Hair follicle dermal papilla cell (primary cell): ENCODE data around the gene WDR5B. TPM values are rescaled to one million over a fixed set of nuclear protein-coding genes. Genes with fewer than 3 reads are reported as not detected.

Source experiments
- small RNA-seq: library from RNA; depleted of rRNA; stranded (forward); fragments of <200 nt; gene quantifications from one replicate; pipeline ENCODE3, GENCODE V24; 2012
- total RNA-seq: library from RNA; depleted of rRNA; stranded (reverse); fragments of >200 nt; gene quantifications from 2 replicates; pipeline ENCODE4 v1.2.3, GENCODE V29; 2012

The WDR5B gene
- total RNA-seq: 7.5 and 7.6 TPM in 2 replicates

DNA sequence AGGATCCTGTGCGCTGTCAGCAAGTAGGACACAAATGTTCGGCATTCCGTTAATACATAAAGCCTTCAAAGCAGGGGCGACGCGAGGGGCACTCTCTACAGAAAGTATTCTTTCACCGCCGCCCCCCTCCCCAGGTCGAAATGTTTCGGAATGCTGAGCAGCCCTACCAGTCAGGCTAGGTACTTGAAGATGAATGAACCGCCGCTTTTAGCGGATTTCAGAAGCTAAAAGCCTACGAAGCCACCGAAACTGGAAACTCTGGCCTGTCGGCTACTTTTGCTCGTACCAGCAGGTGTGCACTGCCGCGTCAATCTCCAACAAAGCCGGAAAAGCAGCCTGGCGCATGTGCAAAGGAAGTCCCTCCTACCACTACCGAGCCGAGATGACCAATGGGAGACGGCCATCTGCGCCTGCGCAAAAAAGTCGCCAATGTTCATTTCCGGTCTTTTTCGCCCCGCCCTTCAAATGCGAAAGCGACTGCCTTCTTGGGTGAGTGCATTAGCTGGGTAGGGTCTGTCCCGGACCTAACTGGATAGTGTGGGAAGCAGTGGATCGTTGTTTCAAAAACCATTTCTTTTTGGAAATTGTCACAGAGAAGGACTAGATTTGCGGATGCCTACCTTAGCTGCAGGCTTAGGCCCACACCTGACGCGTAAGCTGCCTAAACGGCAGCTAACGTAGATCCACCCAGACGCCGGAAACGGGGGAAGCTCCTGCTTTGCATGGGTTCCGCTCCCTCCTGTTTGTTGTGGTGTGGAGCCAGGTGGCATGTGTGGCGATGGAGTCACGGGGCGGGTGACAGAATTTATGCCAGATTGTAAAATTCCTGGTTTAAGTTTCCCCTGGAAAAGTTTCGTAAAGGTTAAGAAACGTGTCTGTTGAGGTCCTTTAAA is at the start of gene WDR5B:
TSS of gene WDR5B (minus strand) at position 301 of the 893 bp plus-strand sequence. CDS start 534 bp downstream, outside the sequence.

DNA sequence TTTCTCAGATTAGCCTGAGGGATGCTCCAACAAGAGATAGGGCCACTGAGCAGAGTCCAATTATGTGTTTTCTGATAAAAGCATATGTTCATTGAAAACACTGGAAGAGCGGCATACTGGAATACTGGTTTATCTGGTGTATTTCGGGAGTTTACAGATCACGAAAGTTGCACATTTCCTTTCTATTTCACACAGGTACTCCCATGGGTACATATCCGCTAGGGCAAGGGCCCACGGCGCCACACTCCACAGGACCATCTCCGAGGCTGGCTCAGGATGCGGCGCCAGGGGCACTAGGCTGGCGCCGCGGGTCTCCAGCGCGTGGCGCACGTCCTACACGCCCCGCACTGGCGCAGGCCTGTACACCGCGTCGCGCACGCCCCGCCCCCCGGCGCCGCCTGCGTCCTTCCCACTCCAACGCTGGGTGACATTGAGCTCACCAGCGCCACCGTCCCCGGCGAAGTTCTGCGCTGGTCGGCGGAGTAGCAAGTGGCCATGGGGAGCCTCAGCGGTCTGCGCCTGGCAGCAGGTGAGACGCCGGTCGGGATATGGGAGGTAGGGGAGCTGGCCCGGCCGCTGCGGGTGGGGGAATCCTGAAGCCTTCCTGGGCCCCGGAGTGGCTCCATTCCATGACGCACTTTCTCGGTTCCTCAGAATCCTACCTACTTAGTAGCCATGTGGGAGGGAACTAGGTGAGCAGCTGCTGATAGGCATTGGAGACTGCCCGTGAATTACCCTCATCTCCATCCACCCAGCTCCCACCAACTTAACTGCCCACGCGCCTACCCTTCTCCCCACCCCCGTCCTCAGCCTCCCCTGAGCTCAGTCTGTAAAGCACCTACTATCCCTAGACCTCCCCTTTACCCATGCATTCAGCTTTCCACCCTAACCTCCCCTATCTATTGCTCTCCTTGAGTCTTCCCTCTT is 31.8 kb downstream of the WDR5B start, which contains the start of gene FAM162A:
TSS of gene FAM162A (plus strand) at position 412 of the 927 bp plus-strand sequence. CDS start at position 496, 84 bp downstream.

DNA sequence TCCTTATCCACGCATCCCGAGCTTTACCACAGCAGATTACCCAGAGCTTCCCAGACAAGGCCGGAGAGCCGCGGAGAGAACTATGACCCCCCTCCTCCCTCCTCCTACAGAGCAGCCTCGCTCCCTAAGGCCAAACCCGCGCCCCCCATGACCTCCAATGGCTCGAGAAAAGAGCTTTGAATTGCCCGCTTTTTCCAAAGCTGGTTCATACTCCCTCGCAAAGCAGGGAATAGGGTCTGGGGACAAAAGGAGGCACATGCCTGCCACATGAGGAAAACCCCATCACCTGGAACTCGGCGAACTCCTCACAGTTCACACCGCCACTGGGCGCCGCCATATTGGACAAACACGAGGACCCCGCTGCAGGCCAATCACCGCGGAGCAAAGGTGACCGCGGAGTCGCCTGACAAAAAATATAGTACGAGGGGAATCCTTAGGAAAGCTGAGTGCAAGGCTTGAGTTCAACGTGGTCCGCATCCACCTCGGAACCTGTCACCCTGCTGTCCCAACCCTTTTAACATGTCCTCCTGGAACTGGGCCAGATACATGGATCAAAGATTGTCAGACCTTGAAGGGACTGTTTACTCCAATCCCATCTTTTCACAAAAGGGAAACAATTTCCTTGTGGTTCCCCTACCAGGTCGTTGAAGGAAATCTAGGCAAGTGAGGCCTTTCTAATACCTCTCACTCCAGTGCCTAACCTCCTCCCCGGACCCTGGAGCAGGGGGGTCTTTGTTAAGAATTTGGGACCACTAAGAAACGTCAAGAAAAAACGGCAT is 32.8 kb downstream of the WDR5B start, which contains the start of gene MIX23:
TSS of gene MIX23 (minus strand) at position 344 of the 779 bp plus-strand sequence. CDS start at position 337, 7 bp downstream.

Small RNAs within 50 kb of the gene (small RNA-seq; reads per million reads assigned to genes)
- gene AC083798.1: not detected

Other genes starting within 250 kb of the WDR5B start
- not detected in 2 replicates for gene CASR, start 232.4 kb downstream of the WDR5B start, total RNA-seq
- gene CSTA, start 90.8 kb downstream of the WDR5B start, total RNA-seq: 3.7 and 3.8 TPM in 2 replicates
- 10.9 and 22.8 TPM in 2 replicates for gene MIX23, start 32.8 kb downstream of the WDR5B start, total RNA-seq
- 6.8 and 8.8 TPM in 2 replicates for gene FAM162A, start 31.9 kb downstream of the WDR5B start, total RNA-seq
- 38.0 and 40.7 TPM in 2 replicates for gene KPNA1, start 98.9 kb upstream of the WDR5B start, total RNA-seq
- gene PARP9, start 148.2 kb upstream of the WDR5B start, total RNA-seq: 47.4 and 51.6 TPM in 2 replicates
- 49.5 and 60.2 TPM in 2 replicates for gene DTX3L, start 148.3 kb upstream of the WDR5B start, total RNA-seq
- gene PARP15, start 161.6 kb upstream of the WDR5B start, total RNA-seq: 1.1 and 2.3 TPM in 2 replicates